Measurements from ENCODE around the gene PARD6B. TPM values are rescaled to one million over a fixed set of nuclear protein-coding genes. Genes with fewer than 3 reads are reported as not detected.

Gene PARD6B
- total and polyA plus RNA-seq, 2 of the 13 experiments (the other 11 are each of a cell fraction or from before 2014, with no cell fraction given) = 6.9 to 22.2 TPM

- TF ChIP-seq ZNF512 (CRISPR knock-in tag; IDR thresholded peaks at IDR 0.05) (peak; percentile 79), MXI1 (IDR thresholded peaks at IDR 0.05; ENCODE audit: borderline replicate concordance, low read depth, low read length) (no peak), ZNF558 (CRISPR knock-in tag; IDR thresholded peaks at IDR 0.05; ENCODE audit: borderline replicate concordance) (no peak), SATB2 (CRISPR knock-in tag; IDR thresholded peaks at IDR 0.05) (no peak), STAT5B (CRISPR knock-in tag; IDR thresholded peaks at IDR 0.05) (no peak), CEBPB (IDR thresholded peaks at IDR 0.05; ENCODE audit: borderline replicate concordance, low read depth, low read length) (peak; percentile 90), ZKSCAN1 (IDR thresholded peaks at IDR 0.05; ENCODE audit: low read length) (no peak), ZNF263 (CRISPR knock-in tag; IDR thresholded peaks at IDR 0.05) (no peak), SP140L (CRISPR knock-in tag; IDR thresholded peaks at IDR 0.05; ENCODE audit: borderline replicate concordance) (no peak), GTF2F1 (IDR thresholded peaks at IDR 0.05; ENCODE audit: low read length) (no peak), MEIS1 (CRISPR knock-in tag; IDR thresholded peaks at IDR 0.05; ENCODE audit: borderline replicate concordance) (no peak), ZKSCAN5 (CRISPR knock-in tag; IDR thresholded peaks at IDR 0.05) (no peak), KLF6 (CRISPR knock-in tag; IDR thresholded peaks at IDR 0.05) (no peak), ARID3A (IDR thresholded peaks at IDR 0.05; ENCODE audit: low read depth, low read length) (no peak), HMG20A (CRISPR knock-in tag; IDR thresholded peaks at IDR 0.05; ENCODE audit: borderline replicate concordance) (no peak), ZMYM3 (CRISPR knock-in tag; IDR thresholded peaks at IDR 0.05) (peak; percentile 80), SP5 (CRISPR knock-in tag; IDR thresholded peaks at IDR 0.05; ENCODE audit: borderline replicate concordance, low read depth) (no peak), SOX6 (IDR thresholded peaks at IDR 0.05) (no peak), SOX6 (CRISPR knock-in tag; IDR thresholded peaks at IDR 0.05) (peak; percentile 42), DRAP1 (CRISPR knock-in tag; IDR thresholded peaks at IDR 0.05) (no peak), ZNF251 (CRISPR knock-in tag; IDR thresholded peaks at IDR 0.05) (no peak), NR2F1 (CRISPR knock-in tag; IDR thresholded peaks at IDR 0.05) (no peak), TOPORS (CRISPR knock-in tag; IDR thresholded peaks at IDR 0.05) (no peak), ZNF619 (CRISPR knock-in tag; IDR thresholded peaks at IDR 0.05) (no peak), GATAD2A (CRISPR knock-in tag; IDR thresholded peaks at IDR 0.05) (peak; percentile 59), HDAC6 (IDR thresholded peaks at IDR 0.05; ENCODE audit: low read depth, low read length) (no peak), ZNF563 (CRISPR knock-in tag; IDR thresholded peaks at IDR 0.05) (no peak), ZNF460 (CRISPR knock-in tag; IDR thresholded peaks at IDR 0.05; ENCODE audit: borderline replicate concordance) (peak; percentile 59; the same call in 1 of the 2 replicates)
- TF ChIP-seq, protein P1, sequence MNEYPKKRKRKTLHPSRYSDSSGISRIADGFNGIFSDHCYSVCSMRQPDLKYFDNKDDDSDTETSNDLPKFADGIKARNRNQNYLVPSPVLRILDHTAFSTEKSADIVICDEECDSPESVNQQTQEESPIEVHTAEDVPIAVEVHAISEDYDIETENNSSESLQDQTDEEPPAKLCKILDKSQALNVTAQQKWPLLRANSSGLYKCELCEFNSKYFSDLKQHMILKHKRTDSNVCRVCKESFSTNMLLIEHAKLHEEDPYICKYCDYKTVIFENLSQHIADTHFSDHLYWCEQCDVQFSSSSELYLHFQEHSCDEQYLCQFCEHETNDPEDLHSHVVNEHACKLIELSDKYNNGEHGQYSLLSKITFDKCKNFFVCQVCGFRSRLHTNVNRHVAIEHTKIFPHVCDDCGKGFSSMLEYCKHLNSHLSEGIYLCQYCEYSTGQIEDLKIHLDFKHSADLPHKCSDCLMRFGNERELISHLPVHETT (CRISPR knock-in tag; conservative IDR thresholded peaks at IDR 0.05) = no peak
Observed at GRCh38 chr20:50694379-50695134, 36.8 kb upstream of the PARD6B start (continued).

All from HepG2 (cell line).